NCI-H2196 (cell line): ENCODE measurements around the gene ADCY10.
"Not testable (repeated sequence)": the region's sequence is repeated elsewhere in the genome, so short reads cannot be mapped to it uniquely, and the experiment has no call there.

ENCODE experiments used
- DNase-seq: peaks from one replicate; lab custom pipeline; 2025; ENCODE audit not compliant: unreplicated experiment; lab: John Stamatoyannopoulos, UW

Gene ADCY10

DNA sequence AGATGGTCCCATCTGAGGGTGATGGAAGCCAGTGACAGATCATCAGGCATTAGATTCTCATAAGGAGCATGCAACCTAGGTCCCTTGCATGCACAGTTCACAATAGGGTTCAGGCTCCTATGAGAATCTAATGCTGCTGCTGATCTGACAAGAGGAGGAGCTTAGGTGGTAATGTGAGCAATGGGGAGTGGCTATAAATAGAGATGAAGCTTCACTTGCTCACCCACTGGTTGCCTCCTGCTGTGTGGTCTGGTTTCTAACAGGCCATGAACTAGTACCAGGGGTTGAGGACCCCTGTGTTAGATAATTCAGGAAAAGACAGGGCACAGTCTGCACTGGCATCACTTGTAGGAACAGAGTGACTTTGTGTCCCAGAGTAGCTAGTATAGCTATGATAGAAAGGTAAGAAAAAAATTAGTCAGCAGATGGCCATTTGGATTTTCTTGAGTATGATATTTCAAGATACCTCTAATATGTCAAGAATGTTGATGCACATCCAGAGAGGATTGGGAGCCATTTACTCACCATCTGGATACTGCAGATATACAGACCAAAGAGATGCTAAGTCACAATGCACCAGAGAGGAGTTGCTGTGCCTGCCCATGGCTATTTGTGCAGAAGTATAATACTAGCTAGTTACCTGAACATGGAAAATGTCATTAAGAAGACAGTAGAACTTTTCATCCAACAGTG, 53.6 kb downstream of the ADCY10 start:
- no peak for DNase-seq

DNA sequence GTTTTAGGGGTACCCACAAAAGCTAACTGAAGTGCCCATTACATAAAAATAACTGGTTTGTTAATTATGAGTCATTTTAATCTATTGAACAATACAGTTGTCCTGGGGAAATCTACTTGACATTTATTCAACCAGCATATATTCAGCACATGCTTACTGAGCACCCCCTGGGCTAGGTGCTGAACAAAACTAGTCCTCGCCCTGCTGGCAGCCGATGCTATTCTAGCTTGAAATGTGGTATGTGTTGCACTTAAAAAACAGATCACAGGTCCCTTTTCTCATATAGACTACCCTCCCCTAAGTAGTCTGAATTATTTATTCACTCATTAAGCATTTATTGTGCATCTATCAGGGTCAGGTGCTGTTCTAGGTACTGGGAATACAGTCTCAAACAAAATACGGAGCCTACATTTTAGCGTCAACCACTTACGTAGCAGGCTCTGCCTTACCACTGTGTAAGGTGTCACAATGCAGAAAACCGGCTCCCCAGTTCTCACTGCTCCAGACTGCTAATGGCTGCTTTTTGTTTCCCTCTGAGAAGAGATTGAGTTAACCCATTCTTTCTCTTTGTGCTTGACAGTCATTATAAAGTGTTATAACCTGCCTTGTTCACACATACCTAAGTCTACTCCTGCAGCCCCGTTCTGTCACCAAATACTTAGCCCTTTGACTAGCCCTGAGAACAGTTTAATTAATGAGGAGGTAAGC, 57.1 kb downstream of the ADCY10 start:
- DNase-seq: no peak

DNA sequence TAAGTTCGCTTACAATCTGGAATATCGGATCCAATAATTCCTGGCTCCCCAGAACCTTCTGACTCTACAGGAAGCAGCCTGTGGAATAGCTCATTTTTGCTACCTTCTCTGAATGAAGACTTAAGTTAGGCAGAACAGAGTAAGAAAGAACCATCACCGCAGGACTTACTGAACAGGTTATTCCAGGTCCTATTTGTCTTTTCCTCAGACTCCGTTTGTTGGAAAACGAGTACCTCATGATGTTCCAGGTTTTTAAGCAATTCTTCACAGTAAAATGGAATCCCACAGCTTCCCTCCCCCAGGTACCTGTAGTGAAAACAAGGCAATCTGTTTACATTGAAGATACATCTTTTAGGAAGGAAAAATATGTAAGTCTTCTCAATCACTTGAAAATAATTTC, 59.8 kb downstream of the ADCY10 start:
- no peak for DNase-seq

DNA sequence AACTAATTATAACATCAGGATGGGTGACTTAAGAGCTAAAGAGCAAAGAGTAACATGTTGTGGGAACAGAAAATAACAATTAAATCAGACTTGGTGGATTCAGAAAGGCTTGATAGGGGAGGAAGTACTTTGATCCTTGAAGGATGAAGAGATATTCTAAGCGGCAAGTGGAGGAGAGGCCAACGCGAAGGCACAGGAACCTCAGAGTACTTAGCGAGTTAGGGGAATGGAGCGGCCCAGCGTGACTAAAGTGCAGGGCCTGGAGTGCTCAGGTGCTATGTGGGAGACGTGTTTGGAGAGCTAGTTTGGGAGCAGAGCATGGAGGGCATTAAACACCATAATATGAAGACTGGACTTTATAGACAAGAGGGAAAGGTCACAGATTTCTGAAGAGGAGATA, 64.3 kb downstream of the ADCY10 start:
- DNase-seq: no peak

DNA sequence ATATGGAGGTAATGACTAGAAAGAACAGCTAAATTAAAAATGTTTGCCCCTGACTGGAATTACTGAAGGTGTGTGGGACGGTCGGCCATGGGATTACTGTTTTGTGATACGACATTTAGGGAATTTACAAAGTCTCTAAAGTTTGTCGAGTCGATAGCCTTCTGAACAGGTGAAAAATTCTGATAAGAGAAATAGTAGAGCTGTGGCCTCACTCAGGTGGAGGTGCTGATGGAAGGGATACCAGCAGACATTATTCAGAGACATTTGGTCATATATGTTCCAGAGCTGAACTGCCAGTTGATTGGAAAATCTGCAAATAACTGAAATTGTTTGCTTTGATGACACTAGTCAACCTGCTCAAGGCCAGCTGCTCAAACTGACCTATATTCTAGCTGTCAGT, 71.1 kb downstream of the ADCY10 start:
- no peak for DNase-seq

DNA sequence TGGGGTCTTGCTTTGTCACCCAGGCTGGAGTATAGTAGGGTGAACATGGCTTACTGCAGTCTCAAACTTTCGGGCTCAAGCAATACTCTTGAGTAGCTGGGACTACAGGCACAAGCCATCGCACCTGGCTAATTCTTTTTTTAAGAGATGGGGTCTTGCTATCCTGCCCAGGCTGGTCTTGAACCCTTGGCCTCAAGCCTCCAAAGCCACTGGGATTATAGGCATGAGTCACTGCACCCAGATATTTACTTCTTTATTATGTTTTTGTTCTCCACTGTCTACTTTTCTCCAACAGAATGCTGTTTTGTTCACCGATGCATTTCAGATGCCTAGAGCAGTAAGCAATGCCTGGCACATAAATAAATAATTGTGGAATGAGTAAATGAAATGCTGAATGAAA, 72.4 kb downstream of the ADCY10 start:
- DNase-seq: no peak

DNA sequence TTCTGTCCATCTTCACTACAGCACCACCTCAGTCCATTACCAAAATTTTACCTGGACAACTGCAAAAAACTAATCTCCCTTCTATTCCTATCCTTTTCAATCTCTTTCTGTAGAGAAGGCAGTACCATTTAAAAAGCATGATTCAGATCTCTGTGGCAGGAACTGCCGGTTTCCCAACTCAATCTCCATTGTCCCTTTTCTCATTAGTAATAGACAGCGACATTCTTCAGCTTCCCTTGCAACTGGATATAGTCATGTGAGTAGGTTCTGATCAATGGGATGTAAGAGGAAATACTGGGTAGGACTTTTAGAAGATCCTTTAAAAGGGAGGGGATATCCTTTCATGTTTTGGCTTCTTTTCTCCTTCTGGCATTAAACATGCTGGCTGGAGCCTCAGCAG, 74.9 kb downstream of the ADCY10 start:
- DNase-seq: no peak

DNA sequence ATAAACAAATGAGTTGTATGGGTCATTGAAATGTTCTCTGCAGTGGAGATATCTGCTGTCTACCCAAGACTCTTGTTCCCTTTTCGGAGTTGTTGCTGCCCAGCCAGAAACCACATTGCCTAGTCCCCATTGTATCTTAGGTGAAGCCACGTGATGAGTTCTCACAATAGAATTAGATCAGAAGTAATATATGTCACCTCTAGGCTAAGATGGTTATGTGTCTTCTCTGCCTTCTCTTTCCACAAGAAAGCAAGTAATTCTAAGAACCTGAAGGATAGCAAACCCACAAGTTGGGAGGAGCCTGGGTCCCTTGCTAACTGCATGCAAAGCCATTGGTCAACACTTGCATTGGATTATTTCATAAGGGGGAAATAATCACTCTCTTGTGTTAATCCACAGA, 76.6 kb downstream of the ADCY10 start:
- DNase-seq: no peak

DNA sequence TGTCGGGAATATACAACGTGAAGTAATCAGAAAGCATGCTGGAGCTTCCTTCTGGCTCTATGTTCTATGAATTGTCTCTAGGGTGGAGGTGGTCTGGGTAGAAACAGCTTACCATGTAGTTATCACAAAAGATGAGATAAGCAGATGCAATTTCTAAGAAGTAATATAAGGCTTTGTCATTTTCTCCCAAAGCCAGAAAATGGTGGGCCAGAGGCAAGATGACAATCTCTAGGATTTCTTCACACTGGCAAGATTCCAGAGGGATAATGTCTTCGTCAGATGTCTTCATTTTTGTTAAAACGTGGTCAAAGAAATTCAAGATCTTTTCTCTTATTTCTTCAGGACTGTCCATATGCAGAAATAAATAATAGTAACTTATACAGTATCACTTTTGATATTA, 77.7 kb downstream of the ADCY10 start:
- DNase-seq: no peak

DNA sequence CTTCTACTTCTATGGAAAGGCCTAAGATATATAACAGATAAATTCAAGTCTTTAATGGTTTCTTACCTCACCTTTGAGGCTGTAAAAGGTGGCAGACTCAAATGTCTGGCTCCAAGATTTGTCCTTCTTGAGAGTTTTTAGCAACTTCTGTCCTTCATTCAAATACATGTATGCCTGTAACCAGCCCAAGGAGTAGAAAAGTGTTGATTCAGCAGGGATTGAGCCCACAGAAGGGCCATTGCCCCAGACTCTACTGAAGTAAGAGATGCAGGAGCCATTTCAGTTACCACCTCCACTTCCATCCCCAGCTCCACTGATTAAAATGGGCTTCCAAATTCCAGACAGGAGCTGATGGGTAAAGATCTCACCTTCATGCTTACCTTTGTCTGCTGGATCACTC, 80.0 kb downstream of the ADCY10 start:
- no peak for DNase-seq

DNA sequence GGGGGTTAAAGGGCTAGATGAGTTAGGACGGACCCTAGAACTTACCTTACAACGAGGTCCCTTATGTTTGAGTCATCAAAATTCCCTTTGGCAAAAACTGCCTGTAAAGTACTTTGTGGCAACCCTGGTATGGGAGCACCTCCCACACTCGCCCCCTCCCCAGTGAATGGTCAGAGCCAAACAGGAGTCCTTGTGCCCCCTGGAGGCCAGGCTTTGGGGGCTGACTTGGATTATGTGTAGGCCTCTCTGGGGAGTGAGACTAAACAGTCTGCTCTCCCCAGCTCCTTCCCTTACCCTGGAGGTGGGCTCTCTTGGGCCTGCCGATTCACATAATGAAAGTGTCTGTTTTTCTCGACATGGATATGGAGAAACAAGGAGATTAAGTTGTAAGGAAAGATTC, 81.2 kb downstream of the ADCY10 start:
- DNase-seq: no peak

DNA sequence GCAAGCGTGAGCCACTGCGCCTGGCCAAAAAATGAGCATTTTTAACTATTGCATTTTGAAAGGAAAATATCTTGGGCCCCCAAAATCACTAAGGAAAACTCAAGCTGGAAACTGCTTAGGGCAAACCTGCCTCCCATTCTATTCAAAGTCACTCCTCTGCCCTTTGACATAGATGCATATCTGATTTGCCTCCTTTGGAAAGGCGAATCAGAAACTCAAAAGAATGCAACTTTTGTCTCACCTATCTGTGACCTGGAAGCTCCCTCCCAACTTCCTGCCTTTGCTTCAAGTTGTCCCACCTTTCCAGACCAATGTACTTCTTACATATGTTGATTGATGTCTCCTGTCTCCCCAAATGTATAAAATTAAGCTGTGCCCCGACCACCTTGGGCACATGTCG, 83.3 kb downstream of the ADCY10 start:
- DNase-seq: not testable (repeated sequence)

DNA sequence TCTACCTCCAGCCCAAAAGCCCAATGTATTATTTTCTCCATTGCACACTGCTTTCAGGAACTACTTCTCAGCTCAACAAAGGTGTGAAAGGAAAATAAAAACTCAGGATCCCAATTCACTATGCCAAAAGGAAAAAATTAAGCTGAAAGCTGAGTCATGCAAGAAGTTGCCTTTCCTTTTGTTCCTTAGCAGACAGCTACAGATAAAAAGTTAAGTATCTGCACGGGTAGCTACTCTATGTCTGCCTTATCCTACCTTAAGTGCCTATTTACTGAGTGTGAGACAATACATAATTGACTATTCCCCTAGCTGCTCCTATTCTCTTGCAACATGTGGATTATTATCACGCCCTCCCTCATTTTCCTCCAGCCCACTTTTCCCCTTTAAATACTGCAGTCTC, 84.1 kb downstream of the ADCY10 start:
- DNase-seq: no peak

DNA sequence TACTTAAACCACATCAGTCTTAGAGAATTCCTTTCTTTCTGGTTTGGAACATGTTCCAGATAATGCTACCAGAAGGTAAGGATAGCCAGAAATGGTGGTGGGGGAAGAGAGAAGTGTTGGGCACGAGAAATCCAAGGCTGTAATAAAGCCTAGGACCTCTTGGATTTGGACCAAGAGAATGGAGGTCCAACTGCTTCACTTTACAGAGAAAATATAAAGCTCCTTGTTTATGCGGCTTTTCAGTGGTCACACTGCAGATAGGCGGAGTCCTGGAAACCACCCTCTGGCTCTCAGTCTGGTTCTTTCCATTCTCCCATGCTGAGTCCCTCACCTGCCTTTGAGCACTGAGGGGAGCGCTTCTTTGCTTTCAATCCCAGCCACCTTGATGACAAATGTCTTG, 87.8 kb downstream of the ADCY10 start:
- DNase-seq: no peak

DNA sequence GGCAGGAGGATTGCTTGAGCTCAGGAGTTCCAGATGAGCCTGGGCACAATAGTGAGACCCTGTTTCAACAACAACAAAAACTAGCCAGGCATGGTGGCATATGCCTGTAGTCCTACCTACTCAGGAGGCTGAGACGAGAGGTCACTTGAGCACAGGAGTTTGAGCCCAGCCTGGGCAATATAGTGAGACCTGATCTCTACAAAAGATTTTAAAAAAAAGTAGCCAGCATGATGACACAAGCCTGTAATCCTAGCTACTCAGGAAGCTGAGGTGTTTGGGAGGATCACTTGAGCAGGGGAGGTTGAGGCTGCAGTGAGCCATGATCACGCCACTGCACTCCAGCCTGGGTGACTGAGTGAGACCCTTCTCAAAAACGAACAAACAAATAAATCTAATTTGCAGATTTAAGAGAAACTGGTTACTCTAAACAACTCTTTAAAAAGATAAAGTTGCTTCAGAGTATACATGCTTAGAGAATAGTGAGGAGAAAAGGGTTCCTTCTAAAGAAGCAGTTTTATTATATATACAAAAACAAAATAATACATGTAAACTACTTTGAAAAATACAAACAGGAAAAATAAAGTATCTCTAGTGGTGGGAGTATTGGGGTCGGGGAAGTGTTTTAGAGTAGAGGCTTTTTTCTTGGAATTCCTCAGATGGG, 88.4 kb downstream of the ADCY10 start:
- DNase-seq: no peak

DNA sequence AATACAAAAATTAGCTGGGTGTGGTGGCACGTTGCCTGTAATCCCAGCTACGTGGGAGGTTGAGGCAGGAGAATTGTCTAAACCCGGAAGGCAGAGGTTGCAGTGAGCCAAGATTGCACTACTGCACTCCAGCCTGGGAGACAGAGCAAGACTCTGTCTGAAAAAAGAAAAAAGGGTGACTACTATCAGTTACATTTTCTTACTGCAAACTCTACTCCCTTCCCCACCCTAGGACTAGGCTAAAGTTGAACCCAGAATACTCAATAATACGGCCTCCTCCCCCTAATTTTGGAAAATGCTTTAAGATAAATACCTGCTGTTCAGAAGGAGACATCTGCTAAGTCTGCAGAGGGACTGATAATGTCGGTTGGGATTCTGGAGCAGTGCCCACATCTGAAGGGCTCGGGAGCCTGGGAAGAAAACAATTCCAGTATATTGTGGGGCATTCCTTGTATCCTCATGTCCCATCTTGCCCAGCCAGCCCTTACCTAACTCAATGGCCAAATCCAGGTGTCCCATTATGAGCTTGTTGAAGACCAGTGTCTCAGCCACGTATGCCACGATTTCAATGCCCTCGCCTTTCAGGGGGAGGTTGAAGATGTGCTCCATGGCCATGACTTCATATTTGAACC, 89.7 kb downstream of the ADCY10 start:
- no peak for DNase-seq

DNA sequence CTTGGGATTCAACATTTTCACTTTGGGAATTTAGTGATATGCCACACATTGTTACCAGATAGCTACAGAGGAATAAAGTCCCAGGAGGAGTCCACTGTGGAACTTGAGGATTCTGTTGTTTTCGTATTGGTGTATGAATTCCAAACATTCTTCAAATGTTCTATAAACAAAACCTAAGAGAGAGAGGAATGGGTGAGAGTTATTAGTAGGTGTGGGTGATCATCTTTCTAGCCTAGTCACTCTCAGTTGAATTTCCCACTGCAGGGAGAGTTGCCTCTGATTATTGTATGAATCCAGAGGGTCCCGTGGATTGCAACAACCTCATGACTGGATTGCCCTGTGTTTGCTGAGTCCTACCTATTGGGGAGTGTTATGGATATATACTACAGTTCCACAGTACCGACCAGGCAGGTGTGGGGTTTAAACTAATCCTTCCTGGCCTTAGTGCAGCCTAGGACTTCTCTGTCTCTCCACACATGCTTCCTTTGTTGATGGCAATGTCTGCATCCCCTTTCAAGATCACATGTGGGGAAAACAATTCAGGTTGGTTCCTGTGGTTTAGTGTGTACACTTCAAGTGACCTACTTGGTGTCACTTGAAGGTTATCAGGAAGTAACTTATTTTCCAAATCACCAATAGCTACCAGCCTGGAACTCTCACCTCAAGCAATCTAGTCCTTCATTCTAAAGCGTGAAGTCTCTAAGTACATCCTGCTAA, 91.8 kb downstream of the ADCY10 start:
- DNase-seq: no peak

DNA sequence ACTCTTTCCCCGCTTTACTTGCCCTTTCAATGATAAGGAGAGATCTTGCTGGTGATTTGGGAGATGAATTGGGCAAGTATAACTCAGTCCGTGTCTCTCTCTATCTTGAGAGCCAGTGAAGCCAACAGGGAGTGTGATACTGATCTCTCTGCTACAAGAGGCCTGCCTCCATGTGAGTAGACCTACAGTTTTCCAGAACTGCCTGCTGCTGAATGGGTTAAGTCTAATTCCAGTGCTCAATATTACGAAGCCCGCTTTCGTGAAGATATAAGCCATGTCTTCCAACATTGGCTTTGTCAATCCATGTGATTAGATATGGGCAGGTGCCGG, 92.6 kb downstream of the ADCY10 start:
- DNase-seq: no peak

DNA sequence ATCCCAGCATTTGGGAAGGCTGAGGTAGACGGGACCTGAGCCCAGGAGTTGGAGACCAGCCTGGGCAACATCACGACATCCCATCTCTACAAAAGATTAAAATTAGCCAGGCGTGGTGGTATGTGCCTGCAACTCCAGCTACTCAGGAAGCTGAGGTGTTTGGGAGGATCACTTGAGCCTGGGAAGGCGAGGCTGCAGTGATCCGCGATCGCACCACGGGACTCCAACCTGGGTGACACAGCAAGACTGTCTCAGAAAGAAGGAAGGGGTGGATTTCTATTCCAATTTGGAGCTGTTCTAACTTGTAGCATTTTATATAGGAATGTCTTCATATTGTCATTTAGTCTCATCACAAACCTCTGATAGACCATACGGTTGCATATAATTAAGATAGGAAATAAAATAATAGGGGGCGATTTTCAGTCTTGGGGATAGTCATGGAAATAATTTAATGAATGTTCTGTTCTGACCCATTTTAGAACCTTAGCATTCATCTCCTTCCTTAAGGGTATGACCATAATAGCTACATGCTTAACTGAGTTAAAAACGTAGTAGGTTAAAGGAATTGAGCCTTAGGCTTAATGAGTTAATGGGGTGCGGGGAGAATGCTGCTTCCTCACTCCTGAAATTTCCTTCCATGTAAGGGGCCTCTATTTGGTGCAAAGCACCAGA, 93.1 kb downstream of the ADCY10 start:
- DNase-seq: no peak

DNA sequence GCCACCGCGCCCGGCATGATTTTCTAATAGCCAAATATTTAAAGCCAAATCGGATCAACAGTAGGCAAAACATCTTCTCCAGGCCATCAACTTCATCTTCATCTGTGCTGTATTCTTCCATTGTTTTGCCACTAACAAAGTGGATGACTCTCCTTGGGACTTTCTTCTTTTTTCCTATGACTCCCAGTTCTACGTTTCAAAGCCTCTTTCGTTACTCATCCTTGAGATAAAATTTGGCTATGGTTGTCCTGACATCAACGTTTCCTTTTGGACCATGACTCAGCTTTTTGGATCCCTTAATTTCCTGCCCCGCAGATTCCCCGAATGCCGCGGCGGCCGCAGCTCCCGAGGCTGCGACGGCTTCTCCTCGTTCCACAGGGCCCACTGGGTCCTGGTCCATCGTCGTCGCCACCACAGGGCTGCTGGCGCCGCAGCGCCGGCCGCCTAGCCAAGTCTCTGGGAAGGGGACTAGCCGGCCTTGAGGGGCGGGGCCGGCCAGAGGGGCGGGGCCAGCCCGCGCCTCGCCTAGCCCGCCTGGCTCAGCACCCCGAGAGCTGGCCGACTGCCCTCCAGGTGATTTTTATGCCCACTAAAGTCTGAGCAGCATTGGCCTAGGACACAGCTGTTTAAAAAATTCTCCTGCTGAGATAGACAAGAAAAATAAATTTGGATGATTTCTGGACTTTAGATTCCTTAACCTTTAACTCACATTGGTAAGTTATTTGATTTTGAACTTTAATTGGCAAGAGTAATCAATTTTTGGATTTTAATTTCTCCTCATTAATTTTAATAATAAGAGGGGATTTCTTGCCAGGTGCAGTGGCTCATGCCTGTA, 93.9 kb downstream of the ADCY10 start:
- DNase-seq: peak; percentile 80
